Right ventricle myocardium superior (tissue), 1 donor: ENCODE results near the gene SLC17A3. TPM values are rescaled to one million over a fixed set of nuclear protein-coding genes. Genes with fewer than 3 reads are reported as not detected.

ENCODE experiments used
- total RNA-seq: library from RNA; stranded (reverse); fragmentation: NEBNext Ultra II Directional; extraction: Animal tissue kit (Norgen Biotek cat#: 25700); gene quantifications from one replicate; pipeline ENCODE4 v1.2.1, GENCODE V29; 2021
- donor health status: DM: no; HTN: yes; CAD: no; lungs with severe emphysema.

SLC17A3 gene
- total RNA-seq, 1 donor from 2014 or later: not detected

Other genes starting within 250 kb of the SLC17A3 start
- 1.2 TPM for gene SCGN, start 222.0 kb downstream of the SLC17A3 start, total RNA-seq
- not detected for gene SLC17A4, start 119.5 kb downstream of the SLC17A3 start, total RNA-seq
- not detected for gene SLC17A1, start 42.2 kb downstream of the SLC17A3 start, total RNA-seq
- not detected for gene SLC17A2, start 56.4 kb upstream of the SLC17A3 start, total RNA-seq
- 2.3 TPM for gene TRIM38, start 88.6 kb upstream of the SLC17A3 start, total RNA-seq
- 5.2 TPM for gene HFE, start 213.2 kb upstream of the SLC17A3 start, total RNA-seq